ENCODE data around the gene NPC1.
"Not testable (repeated sequence)": the region's sequence is repeated elsewhere in the genome, so short reads cannot be mapped to it uniquely, and the experiment has no call there.

NPC1 gene

DNA sequence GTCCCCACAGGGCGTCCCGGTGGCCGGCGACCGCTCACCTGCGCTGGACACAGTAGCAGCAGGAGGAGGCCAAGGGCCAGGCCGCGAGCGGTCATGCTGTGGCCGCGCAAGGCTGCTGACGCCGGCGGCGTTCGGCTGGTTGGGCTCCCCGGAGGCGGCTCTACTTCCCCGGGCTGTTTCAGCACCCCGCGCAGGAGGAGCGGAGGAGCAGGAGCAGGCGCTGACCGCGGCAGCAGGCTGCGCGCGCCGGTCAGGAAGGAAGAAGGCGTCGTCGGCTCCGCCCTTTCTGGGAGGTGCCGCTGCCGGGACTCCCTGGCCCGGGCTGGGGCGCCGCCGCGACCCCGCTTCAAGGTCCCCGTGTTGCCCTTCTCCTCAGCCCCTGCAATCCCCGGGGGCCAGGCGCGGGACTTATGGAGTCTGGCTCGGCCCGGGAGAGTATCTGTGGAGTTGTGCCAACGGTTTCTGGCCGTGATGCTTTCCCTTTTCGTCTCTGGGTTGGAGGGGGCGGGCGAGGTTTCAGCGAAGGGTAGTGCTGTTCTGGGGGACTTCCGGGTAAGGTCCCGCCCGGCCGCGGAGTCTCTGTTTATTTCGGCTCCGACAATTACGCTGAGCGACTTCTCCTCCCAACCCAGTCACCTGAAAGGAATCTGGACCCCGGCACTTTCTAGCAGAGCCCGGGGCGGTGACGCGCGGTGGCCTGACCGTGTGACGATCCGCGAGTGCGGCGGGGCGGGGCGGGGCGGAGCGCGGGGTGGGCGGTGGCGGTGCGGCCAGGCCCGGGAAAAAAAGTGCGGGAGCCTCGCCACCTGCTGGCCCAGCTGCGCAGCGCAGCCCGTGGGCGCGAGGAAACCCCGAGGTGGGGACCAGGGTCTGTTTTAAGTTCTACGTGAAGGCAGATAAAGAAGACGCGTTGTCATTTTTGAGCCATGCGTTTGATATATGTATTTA lies at the start of gene NPC1:
Gene NPC1, minus strand, starts transcription at position 258 of the 948 bp plus-strand sequence. Its CDS starts 163 bp downstream, at position 95.
- peak; percentile 98 for DNase-seq

GRCh38 chr18:23636071-23636399 lies 49.7 kb upstream of the NPC1 start:
- no peak for DNase-seq

- DNase-seq: no peak
Observed at GRCh38 chr18:23635283-23636070, 49.2 kb upstream of the NPC1 start.

- DNase-seq: no peak
Observed at GRCh38 chr18:23634692-23635091, 48.4 kb upstream of the NPC1 start.

DNA sequence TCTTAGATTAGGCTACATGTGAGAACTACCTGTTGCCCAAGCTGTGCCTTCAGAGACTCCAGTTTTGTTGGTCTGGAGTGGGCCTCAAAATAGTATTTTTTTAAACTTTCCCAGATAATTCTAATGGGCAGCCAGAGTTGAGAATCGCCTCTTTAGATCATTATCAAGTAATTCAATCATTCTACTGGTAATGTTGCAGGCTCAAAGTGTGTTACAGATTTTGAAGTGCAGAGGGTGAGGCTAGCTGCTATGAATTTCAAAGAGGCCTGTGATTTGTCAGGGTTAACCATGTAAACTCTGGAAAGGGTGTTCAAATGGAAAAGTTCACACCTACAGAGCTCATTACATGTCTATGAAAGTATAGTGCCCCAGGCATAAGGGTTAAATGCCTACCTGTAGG lies 46.3 kb upstream of the NPC1 start:
- no peak for DNase-seq

- DNase-seq: peak; percentile 30
Observed at GRCh38 chr18:23631746-23632145, 45.4 kb upstream of the NPC1 start.

DNA sequence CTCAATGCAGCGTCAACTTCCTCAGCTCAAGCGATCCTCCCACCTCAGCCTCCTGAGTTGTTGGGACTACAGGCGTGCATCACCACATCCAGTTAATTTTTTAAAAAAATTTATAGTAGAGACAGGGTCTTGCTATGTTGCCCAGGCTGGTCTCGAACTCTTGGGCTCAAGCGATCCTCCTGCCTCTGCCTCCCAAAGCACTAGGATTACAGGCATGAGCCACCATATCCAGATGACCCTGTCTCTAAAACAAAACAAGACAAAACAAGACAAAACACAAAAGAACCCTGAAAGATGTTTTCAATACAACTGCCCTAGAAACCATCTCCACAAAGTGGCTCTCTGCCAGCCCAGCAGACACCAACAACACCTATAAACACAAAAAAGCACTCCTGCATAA lies 45.0 kb upstream of the NPC1 start:
- no peak for DNase-seq

DNA sequence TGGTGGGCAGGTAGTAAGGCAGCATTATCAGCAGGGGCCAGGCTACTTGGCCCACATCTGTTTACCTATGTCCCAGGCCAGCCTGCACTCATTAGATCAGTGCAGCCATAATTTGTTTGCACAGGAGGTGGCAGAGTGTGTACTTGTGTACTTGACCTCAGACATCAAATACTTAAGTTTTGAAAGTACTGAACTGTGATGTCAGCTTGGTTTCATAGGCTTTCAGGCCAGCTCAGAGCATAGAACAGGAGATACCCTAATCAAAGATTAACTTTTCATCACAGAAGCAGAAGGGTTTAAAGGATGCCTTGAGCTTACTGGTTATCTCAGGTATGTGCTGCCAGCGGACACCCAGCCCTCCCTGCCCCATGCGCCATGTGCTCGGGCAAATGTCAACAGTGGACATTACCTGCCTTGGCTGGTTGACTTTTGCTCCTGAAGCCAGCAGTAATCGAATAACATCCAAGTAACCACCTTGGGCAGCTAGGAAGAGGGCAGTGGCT lies 43.2 kb upstream of the NPC1 start:
- DNase-seq: no peak

- no peak for DNase-seq
Observed at GRCh38 chr18:23627970-23628369, 41.7 kb upstream of the NPC1 start.

DNA sequence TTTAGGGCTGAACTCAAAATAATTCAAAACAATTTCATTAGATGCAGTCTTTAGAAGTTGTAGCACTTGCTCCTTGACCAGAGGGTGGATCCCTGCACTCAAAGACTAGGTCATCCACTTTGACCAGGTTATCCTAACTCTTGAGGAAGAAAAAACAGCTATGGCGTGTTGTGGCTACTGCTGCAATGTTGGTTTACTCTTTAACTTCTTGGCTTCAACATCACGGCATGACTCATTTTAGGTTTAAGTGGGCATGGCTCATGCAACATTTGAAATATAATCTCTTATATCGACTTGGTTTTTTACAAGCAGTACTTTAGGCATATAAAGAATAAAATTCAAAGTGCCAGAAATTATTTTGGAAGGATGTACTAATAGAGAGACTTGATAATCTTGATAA lies 41.0 kb upstream of the NPC1 start:
- DNase-seq: no peak

GRCh38 chr18:23626451-23627279 lies 40.4 kb upstream of the NPC1 start:
- no peak for DNase-seq

- no peak for DNase-seq
Observed at GRCh38 chr18:23623040-23623439, 36.7 kb upstream of the NPC1 start.

GRCh38 chr18:23619388-23619881 lies 33.1 kb upstream of the NPC1 start:
- peak; percentile 85 for DNase-seq

DNA sequence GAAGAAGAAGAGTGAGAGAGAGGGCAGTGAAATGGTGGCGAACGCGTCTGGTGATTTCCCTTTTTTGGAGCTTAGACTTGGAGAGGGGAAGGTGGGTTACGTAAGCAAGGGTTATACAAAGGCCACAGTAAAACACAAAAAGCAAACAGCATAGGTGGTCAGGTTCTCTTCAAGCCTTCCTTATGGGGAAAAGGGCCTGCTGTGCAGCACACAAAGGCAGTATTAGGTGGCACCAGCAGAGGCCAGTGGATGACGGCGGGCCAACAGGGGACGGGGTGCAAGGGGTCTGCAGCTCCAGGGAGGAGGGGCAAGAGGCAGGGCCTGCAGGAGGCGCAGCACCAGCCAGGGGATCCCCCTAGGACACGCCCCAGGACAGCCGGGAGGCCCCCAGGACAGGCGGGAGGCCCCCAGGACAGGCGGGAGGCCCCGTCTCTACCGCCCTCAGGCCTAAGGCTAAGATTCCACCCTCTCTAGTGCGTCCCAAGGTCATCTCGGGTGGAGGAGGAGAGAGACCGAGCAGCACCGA lies 32.6 kb upstream of the NPC1 start:
- no peak for DNase-seq

- no peak for DNase-seq
Observed at GRCh38 chr18:23617412-23618014, 31.2 kb upstream of the NPC1 start.

DNA sequence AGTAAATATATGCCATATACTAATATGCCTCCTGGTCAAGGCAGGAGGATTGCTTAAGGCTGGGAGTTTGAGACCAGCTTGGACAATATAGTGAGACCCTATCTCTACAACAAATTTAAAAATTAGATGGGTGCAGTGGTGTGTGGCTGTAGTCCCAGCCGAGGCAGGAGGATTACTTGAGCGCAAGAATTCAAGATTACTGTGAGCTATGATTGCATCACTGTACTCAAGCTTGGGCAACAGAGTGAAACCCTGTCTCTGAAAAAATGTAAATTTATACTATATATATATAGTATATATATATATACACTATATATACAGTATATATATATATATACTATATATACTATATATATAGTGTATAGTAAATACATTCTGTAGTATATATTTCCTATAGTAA lies 30.0 kb upstream of the NPC1 start:
- DNase-seq: no peak

- no peak for DNase-seq
Observed at GRCh38 chr18:23614891-23615290, 28.6 kb upstream of the NPC1 start.

GRCh38 chr18:23614413-23614812 lies 28.1 kb upstream of the NPC1 start:
- DNase-seq: no peak

- not testable (repeated sequence) for DNase-seq
Observed at GRCh38 chr18:23613091-23613475, 26.8 kb upstream of the NPC1 start.

DNA sequence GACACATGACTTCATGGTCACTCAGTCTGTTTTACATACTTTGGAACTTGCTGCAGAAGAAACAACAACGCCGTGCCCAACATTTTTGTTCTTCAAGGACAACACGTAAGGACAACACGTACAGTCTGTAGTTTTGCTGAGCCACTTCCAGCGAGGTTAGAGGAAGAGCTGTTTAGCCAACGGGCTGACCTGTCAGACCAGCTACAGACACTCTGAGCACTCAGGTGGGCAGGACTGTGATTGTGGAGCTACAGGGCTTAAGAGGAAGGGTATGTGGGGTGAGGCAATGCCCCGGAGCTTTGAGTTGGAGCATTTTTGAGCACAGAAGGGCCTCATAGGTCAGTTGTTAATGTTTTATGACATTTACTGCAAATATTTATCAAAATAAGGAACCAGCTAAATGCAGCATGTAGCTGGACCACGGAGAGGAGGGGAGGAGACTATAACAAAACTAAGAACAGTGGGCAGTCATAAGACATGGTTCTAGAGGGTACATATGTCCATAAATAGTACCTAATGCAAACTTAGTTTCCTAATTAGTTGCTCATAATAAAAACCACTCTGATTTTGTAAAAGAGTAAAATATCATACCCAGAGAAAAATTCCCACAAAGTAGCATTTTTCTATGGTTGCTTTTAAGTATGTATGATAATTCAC lies 26.3 kb upstream of the NPC1 start:
- no peak for DNase-seq

DNA sequence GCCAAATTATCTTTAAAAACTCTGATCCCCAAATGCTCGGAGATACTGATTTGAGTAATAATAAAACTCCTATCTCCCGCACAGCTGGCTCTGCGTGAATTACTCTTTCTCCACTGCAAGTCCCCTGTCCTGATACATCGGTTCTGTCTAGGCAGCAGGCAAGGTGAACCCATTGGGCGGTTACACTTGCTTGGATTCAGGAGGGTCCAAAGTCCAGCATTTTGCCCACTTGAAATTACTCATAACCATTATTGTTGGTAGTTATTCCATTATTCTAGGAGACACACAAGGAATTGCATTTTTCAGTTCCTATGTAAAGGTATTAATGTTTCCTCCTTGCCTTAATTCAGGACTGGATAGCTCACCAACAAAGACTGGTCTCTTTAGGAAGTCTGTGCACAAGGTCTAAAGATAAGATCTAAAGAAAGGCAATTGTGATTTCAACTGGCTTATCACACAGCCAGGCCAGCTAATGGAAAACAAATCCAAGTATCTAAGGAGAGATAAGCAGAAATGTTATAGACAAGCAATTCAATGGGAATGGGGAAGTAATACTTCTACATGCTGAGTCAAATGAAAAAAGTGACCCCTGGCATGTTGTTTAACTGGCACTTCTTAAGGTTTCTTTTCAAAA lies 23.2 kb upstream of the NPC1 start:
- DNase-seq: no peak
